Muscle of leg (tissue), 9 donors: Measurements from ENCODE around the gene OR4K2. TPM values are rescaled to one million over a fixed set of nuclear protein-coding genes. Genes with fewer than 3 reads are reported as not detected.

Source experiments
- polyA plus RNA-seq, 8 donors: library from polyadenylated mRNA; unstranded; fragments of 120-200 nt; gene quantifications; one replicate each; pipeline versions ENCODE4 v1.2.1 to v1.2.3, GENCODE V29; 2013; ENCODE audit warnings: inconsistent platforms in 1 of 8, low replicate concordance in 1 of 8; ENCODE audit not compliant: insufficient read length in 8 of 8, insufficient read depth in 1 of 8
- total RNA-seq: library from RNA; stranded (reverse); fragments of 120-200 nt; gene quantifications from one replicate; pipeline ENCODE4 v1.2.4, GENCODE V29; 2013

Gene OR4K2
- total and polyA plus RNA-seq, 9 donors = 0.03 to 0.19 TPM; not detected in 7

Other genes with a start within 250 kb of the OR4K2 start
- not detected for gene OR11H2, start 161.3 kb upstream of the OR4K2 start, total RNA-seq
- gene OR11H2, start 161.3 kb upstream of the OR4K2 start, polyA plus RNA-seq = not detected
- not detected for gene OR4Q3, start 131.6 kb upstream of the OR4K2 start, total RNA-seq
- not detected for gene OR4Q3, start 131.6 kb upstream of the OR4K2 start, polyA plus RNA-seq
- not detected for gene OR4M1, start 101.6 kb upstream of the OR4K2 start, total RNA-seq
- gene OR4M1, start 101.6 kb upstream of the OR4K2 start, polyA plus RNA-seq = under 1 TPM in 1 of 8 donors, not detected in 7; 0.08 TPM
- gene OR4N2, start 71.4 kb upstream of the OR4K2 start, total RNA-seq = not detected
- gene OR4N2, start 71.4 kb upstream of the OR4K2 start, polyA plus RNA-seq = not detected
- gene OR4K5, start 45.5 kb downstream of the OR4K2 start, total RNA-seq = not detected
- gene OR4K5, start 45.5 kb downstream of the OR4K2 start, polyA plus RNA-seq = not detected
- gene OR4K1, start 55.8 kb downstream of the OR4K2 start, total RNA-seq = not detected
- gene OR4K1, start 55.8 kb downstream of the OR4K2 start, polyA plus RNA-seq = not detected
- gene OR4K15, start 100.4 kb downstream of the OR4K2 start, total RNA-seq = not detected
- not detected for gene OR4K15, start 100.4 kb downstream of the OR4K2 start, polyA plus RNA-seq
- not detected for gene OR4Q2, start 127.0 kb downstream of the OR4K2 start, total RNA-seq
- gene OR4Q2, start 127.0 kb downstream of the OR4K2 start, polyA plus RNA-seq = not detected
- gene OR4K14, start 144.2 kb downstream of the OR4K2 start, total RNA-seq = not detected
- not detected for gene OR4K14, start 144.2 kb downstream of the OR4K2 start, polyA plus RNA-seq
- not detected for gene OR4K13, start 160.9 kb downstream of the OR4K2 start, total RNA-seq
- gene OR4K13, start 160.9 kb downstream of the OR4K2 start, polyA plus RNA-seq = under 1 TPM in 2 of 8 donors, not detected in 6; 0.03 to 0.04 TPM
- gene OR4L1, start 184.9 kb downstream of the OR4K2 start, total RNA-seq = not detected
- not detected for gene OR4L1, start 184.9 kb downstream of the OR4K2 start, polyA plus RNA-seq
- not detected for gene OR4K17, start 235.6 kb downstream of the OR4K2 start, total RNA-seq
- gene OR4K17, start 235.6 kb downstream of the OR4K2 start, polyA plus RNA-seq = under 1 TPM in 5 of 8 donors, not detected in 3; 0.03 to 0.13 (median 0.05) TPM